Measurements from ENCODE around the gene PGAP3.

DNA sequence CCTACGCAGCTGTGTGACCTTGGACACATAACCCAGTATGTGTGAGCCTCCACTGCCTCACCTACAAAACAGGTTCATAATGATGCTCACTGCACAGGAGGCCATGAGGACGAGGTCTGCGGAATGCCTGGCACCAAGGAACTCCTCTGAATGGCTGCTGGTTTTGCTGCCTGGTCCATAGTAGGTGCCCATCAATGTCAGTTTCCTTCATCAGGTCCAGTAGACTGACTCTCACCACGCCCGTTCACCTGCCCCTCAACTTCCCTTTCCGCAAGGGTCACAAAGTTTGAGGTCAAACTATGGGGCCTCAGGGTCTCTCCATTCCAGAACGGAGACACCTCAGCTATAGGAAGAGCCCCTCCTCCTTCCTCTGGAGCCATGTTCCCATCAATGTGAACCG lies 10.8 kb downstream of the PGAP3 start:
- no peak for TF ChIP-seq CTCF (IDR thresholded peaks at IDR 0.05)
- TF ChIP-seq POLR2A (IDR thresholded peaks at IDR 0.05) = no peak

Data from vagina (tissue), 2 donors.